HG02973 (cell line): Measurements from ENCODE around the gene RTN4R.

Experiments used
- ATAC-seq: cut with Tn5 transposase; IDR thresholded peaks from one replicate; pipeline ENCODE4 v1.9.1; 2021; ENCODE audit warnings: moderate library complexity; ENCODE audit not compliant: unreplicated experiment

RTN4R gene

DNA sequence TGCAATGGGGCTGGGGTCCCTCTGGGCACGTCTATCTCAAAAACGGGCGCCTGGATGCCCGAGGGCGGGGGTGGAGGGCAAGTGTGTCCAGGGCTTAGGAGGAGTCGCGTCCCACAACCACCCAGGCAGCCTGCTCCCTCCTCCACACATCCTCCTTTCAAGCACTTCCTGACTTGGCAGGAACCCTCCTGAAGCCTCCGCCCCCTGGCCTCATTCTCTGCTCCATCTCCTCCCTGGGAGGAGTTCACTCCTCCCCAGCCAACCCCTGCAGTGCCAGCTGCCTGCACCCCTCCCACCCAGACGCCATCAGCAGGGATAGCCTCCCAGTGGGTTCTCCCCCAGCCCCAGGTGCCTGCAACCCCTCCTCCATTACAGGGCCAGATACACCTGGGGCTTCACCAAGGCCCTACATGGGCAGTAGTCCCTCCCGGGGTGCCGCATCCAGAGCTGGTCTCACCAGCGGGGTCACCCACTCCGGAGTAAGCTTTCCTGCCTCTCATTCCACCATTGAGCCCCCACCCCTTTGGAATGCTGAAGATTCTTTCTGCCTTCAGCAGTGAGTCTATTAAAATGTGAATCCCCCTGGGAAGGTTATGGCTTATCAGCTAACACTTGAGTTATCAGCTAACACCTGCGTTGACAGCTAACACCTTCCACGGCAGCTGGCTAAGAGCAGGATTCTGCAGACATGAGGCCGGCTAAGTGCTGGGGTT, 24.4 kb downstream of the RTN4R start:
- no peak for ATAC-seq

DNA sequence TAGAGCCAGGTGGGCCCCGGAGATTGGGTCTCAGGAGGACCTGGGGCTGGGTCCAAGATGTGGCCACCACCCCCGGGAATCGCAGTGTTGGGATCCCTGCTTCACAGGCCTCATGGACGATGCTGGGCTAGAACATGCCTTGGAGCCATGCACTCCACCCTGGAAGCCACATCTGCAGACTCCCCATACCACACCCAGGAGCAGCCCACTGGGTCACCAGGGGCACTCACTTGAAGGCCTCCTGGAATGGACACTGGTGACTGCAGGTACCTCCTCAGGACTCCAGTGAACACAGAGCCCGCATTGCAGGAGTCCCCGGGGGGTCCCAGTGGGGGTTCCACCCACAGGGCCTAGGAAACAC, 25.0 kb downstream of the RTN4R start:
- ATAC-seq, result no peak

DNA sequence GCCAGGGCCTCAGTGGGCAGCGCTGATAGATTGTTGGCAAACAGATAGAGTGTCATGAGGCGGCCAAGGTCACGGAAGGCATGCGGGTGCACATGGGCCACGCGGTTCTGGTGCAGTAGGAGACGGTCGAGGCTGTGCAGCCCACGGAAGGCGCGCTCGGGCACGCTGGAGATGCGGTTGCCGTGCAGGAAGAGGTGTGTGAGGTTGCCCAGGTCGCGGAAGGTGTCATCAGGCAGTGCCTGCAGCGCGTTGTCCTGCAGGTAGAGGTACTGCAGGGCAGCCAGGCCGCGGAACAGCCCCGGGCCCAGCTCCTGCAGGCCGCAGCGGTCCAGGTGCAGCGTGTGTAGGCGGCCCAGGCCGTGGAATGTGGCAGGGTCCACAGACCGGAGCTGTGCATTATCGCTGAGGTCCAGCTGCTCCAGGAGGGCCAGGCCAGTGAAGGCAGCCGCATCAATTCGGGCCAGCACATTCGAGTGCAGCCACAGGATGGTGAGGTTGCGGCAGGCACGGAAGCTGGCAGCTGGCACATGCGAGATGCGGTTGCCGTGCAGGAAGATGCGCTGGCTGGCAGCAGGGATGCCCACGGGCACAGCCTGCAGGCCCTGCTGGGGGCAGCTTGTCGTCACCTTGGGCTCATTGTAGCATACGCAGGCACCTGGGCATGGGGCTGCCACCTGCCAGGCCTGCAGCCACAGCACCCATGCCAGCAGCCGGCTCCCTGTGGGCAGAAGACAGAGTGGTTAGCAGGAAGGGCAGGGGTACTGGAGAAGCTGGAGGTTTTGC, 25.5 kb downstream of the RTN4R start:
- no peak for ATAC-seq

- ATAC-seq, result no peak
These were observed 26.3 kb downstream of the RTN4R start for GRCh38 chr22:20241579-20242392.

DNA sequence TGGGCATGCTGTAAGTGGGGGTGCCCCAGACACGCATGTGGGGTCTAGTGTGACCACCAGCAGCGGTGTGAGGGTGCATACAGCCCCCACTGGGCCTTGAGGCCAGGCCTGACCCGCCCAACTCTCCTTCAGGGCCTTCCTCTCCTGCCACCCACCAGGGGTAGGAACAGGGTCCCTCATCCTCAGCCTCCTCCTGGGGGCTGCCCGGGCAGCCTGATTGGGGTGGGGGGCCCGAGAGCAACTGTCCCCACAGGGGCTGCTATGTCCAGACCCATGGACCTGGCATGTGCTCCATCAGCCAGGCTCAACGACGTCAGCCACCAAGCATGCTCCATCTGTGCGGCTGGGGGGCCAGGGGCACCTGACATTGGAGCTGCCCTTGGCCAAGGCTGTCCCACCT, 27.2 kb downstream of the RTN4R start:
- ATAC-seq, result no peak

DNA sequence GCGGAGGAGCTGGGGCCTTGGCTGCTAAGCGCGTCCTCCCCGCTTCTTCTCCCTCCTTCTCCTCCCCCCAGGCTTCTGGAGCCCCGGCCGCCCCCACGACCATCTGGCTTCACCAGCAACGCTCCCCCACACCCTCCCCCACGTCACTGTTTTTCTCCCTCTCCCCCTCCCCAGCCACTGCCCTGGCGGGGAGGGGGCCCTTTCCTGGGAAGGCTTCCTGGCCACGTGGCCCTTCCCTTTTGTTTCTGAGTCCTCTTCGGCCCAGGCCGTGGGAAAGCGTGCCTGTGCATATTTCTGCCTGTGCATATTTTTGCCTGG, 27.7 kb downstream of the RTN4R start:
- no peak for ATAC-seq

GRCh38 chr22:20239676-20240446, 28.3 kb downstream of the RTN4R start:
- ATAC-seq, result no peak

DNA sequence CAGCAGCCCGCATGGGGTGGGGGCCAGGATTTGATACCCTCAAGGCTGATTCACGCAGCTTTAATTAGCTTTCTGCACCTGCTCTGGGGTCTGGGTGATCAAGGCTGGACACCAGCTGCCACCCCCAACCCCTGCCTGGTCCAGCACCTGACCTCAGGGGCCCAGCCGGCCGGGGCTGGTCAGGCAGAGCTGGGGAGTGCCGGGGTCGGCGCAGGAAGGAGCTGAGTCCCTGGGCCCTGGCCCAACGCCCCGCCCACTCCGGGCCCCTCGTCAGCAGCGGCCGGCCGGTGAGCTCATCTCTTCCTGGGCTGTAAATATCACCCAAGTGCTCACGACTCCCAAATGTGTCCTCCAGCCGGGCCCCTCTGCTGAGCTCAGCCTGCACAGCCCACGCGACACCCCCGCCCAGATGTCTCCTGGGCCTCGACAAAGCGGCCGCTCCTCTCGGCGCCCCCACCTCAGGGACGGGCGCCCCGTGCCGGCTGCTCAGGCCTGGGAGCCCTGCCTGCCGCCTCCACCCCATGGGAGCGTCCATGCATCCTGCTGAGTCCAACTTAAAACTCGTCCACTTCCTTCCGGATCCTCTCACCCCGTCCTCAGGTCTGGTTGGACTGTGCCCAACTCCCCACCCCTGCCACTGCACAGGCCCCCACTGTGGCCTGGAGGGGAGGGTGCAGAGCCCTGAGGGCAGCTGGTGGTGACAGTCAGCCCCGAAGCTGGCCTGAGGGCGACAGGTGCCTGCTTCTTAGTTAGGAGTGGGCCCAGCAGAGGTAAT, 29.0 kb downstream of the RTN4R start:
- ATAC-seq, result no peak

DNA sequence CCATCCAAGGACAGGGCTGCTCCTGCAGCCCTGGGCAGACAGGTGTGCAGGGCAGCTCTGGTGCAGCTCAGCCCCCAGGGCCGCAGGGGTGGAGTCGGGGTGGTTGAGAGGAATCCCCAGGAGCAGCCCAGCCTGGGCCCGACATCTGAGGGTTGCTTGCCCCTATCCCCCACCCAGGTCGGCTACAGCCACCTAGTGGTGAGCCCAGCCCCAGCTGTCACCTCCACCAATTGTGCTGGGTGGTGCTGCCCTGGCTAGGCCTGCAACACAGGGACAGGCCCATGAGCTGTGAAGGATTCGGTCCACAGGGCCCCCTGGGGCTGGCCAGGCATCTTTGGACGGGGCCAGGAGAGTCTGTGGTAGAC, 29.6 kb downstream of the RTN4R start:
- ATAC-seq, result no peak

DNA sequence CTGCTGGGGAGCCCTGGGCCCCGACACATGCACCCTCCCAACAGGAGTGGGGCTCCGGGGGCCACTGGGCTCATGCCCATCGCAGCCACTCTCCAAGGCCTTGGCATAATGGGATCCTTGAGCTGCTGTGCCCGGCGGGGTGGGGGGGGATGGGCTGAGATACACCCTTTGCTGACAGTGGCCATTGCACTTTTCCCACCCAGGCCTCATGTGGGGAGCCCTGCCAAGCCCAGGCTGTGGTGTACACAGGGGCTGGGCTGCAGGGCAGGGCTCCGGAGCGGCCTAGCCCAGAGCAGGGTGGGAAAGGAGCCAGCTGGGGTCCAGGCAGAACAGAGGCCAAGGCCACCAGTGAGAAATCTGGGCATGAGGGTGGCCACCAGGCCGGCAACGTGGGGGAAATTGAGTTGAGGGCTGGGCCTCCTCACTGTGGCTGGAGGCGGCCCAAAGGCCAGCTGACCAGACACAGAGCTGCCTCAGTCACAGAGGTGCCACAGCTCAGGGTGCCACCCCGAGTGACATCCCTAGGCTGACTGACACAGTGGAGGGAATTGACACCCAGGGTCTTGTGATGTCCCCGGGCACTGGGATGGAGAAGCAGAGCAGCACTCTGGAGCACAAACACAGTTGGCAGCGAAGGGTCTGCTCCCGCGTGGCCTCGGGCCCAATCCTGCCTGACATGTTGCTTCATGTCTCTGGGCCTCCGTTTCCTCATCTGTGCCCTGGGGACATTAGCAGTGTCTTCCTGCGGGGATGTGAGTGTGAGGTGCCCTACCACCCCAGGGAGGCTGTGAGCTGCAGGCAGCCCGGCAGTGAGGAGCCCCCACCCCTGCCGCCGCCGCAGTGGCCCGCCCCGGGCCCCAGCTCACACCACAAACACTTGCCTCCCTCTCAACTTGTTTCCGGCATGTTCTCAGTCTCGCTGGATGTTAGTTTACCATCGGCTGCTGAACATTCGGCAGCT, 30.4 kb downstream of the RTN4R start:
- ATAC-seq, result no peak

DNA sequence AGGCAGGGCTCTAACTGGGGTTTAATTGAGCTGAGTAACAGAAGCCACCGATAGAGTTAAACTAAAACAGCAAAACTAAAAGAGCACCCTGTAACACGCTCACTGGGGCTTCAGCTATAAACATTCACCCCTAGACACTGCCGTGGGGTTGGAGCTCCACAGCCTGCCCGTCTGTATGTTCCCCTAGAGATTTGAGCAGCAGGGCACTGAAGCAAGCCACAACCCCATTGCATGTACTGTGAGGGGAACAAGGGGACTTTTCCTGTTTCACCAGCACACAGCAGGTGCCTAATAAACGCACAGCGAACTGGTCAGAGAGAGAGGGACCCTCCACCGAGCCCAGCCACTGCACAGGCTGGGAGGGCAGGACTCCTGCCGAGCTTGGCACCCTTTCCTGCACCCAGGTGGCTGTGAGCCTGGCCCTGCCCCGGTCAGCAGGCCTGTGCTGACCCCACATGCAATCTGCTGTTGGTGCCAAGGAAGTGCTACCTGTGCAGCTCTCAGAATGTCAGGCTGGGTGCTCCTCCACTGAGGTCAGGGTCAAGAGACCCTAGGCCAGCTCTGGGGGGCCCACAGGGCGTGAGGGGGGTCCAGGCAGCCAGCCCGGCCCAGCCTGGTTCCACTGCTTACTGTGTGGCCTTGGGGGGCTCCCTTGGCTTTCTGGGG, 31.9 kb downstream of the RTN4R start:
- ATAC-seq, result no peak

- ATAC-seq, result no peak
These were observed 32.6 kb downstream of the RTN4R start for GRCh38 chr22:20235389-20235991.

DNA sequence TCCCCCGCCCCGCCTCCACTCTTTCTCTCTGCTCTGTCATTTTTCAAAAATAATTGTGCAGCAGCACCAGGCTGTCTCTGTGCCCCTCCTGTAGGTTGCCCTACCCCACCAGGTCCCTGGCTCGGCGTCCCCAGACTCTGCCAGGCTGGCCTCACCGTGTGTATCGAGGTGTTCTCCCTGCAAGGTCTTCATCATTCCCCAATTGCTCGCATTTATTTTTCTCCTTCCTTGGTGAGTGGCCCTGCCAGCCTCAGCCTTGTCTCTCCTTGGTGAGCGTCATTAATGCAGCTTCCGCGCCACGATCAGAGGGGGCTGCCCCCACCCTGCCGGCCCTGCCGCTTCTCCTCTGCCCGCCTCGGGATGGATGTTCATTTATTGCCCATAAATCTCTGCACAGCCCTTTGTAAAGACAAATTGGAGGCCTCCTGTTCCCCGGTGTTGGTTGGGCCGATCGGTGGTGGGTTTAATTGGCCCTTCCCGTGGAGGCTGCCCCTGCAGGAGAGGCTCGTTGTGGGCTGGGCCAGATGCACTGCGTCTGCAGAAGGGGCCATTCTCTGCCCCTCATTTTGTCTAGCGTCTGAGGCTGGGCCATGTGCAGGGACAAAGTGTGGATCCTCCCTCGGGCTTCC, 33.2 kb downstream of the RTN4R start:
- no peak for ATAC-seq

DNA sequence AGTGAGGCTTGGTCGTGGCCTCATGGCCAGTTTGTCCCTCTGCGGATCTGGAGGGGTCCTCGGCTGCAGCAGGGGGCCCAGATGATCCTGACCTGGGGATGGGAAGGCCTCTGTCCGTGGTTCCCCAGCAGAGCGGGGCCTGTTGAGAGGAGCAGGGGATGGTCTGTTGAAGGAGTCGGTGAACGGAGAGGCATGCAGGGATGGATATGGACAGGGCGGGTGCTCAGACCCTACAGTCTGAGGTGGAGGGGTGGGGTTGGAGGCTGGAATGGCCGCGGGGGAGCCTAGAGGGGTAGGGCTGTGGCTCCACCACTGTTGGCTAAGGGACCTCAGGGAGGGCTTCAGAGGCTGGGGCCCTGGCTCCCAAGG, 33.8 kb downstream of the RTN4R start:
- ATAC-seq, result no peak

DNA sequence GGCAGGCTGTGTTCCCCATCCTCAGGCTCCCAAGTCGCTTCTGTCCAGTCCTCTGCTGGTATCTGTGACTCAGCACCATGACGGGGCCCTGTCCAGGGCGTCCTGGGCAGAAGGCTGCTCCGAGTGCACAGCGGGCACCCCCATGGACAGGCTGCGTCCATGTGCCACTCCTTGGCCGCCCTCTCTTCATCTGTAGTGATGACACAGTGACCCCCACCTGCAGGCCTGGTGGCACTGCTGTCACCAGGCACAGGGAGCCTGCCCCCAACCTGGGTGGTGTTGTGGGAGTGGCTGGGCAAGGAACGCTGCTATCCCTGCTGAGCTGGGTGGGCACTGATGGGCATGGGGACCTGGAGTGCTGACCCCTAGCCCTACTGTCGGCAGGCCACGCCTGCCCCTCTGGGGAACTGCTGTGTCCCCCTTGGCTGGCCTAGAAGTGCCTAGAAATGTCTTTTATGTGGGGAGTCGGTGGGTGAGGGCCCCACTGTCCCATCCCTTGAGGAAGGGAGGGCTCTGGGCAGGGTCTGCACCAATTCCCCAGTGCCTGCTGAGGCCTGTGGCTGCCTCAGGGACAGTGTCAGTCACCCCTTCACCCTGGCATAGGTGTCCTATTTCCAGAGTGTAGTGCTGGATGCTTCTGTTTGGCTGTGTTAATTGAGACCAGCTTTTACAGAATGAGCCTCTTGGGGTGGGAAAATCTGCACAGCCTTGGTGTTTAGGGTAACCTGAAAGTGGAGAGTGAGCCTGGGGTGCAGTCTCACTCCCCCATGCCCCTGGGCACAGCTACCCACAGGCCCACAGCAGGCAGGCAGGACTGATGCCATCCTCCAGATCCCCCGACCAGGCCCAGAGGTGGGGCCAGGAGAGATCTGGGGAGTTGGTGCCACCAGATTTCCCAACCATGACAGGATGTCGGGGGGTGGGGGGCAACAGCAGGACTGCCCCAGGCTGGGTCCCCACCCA, 34.5 kb downstream of the RTN4R start:
- ATAC-seq, result no peak

GRCh38 chr22:20232781-20233180, 35.3 kb downstream of the RTN4R start:
- ATAC-seq, result no peak

DNA sequence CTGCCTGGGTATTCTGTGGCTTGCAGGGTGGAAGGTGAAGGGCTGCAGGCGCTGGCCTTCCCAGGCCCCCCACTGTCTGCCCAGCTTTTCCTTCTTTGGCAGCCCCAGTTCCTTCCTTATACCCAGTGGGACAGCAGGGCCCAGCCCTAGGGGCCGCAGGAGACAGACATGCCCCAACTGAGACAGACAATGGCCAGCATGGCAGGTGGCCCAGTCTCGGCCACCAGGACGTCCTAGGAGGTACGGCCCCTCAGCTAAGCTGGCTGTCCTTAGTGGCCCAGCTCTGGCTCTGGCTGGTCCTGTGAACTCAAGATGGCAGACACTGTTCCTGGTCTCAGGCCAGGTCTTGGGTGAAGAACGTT, 35.9 kb downstream of the RTN4R start:
- no peak for ATAC-seq
